IgD-negative memory B cell (primary cell): ENCODE measurements around the gene BTF3. TPM values are rescaled to one million over a fixed set of nuclear protein-coding genes. Genes with fewer than 3 reads are reported as not detected.
A peak's percentile ranks its signal among the peaks of the same experiment; 100 is the strongest.
"Not testable (repeated sequence)": the region's sequence is repeated elsewhere in the genome, so short reads cannot be mapped to it uniquely, and the experiment has no call there.

Experiments used
- H3K27ac Mint-ChIP-seq, 3 donors: one replicate each; pipeline ENCODE4 v1.8.0; 2020 to 2022; ENCODE audit warnings: mild to moderate bottlenecking in 3 of 3, mixed read lengths in 3 of 3, moderate library complexity in 1 of 3
- H3K27me3 Mint-ChIP-seq: one replicate; pipeline ENCODE4 v1.8.0; 2021; ENCODE audit warnings: mixed read lengths
- H3K36me3 Mint-ChIP-seq: one replicate; pipeline ENCODE4 v1.8.0; 2020; ENCODE audit warnings: mild to moderate bottlenecking, mixed read lengths
- H3K4me1 Mint-ChIP-seq, 3 donors: one replicate each; pipeline ENCODE4 v1.8.0; 2020 to 2022; ENCODE audit warnings: mixed read lengths in 3 of 3, mild to moderate bottlenecking in 1 of 3
- H3K4me3 Mint-ChIP-seq, 4 donors: one replicate each; pipeline ENCODE4 v1.8.0; 2020 to 2022; ENCODE audit warnings: mild to moderate bottlenecking in 4 of 4, mixed read lengths in 4 of 4, moderate library complexity in 3 of 4
- H3K9me3 Mint-ChIP-seq, 3 donors: one replicate each; pipeline ENCODE4 v1.8.0; 2020 to 2021; ENCODE audit warnings: mixed read lengths in 3 of 3, mild to moderate bottlenecking in 1 of 3
- polyA plus RNA-seq: library from polyadenylated mRNA; unstranded; fragments of 300-500 nt; fragmentation: Illumina TruSeq; gene quantifications from one replicate; pipeline ENCODE4 v1.2.3, GENCODE V29; 2021

BTF3 gene
- polyA plus RNA-seq: 735 TPM

GRCh38 chr5:73498057-73498992 is at the start of gene BTF3:
BTF3 (plus strand) TSS chr5:73498442; CDS start chr5:73498668, 226 bp downstream.
- peaks cover 6% of the 10 kb centered on the region for H3K36me3 Mint-ChIP-seq
- peaks cover 27 to 32% (median 31%) of the 10 kb centered on the region in 3 donors for H3K4me1 Mint-ChIP-seq
- H3K27me3 Mint-ChIP-seq: no peaks in the 10 kb centered on the region
- H3K9me3 Mint-ChIP-seq: peaks cover 0 to 4% (median 0%) of the 10 kb centered on the region in 3 donors
- peak within 1 kb of the TSS; percentile 94 to 100 (median 99) for H3K27ac Mint-ChIP-seq
- H3K4me3 Mint-ChIP-seq: peak within 1 kb of the TSS; percentile 96 to 100 (median 98)

- Mint-ChIP-seq H3K9me3 (peaks cover 0 to 17% (median 4%) of the 10 kb centered on the region in 3 donors), H3K36me3 (peaks cover 3% of the 10 kb centered on the region), H3K27me3 (peaks cover 59% of the 10 kb centered on the region), H3K4me1 (peaks cover 8 to 29% (median 8%) of the 10 kb centered on the region in 3 donors), H3K27ac (peak within 1 kb of the TSS; percentile 93 to 99 (median 94)), H3K4me3 (peak within 1 kb of the TSS; percentile 87 to 98 (median 96))
Observed at GRCh38 chr5:73448463-73449136, 49.6 kb upstream of the BTF3 start, which contains the start of gene FOXD1. FOXD1 (minus strand) TSS chr5:73448777; CDS start chr5:73448362, 415 bp downstream.

DNA sequence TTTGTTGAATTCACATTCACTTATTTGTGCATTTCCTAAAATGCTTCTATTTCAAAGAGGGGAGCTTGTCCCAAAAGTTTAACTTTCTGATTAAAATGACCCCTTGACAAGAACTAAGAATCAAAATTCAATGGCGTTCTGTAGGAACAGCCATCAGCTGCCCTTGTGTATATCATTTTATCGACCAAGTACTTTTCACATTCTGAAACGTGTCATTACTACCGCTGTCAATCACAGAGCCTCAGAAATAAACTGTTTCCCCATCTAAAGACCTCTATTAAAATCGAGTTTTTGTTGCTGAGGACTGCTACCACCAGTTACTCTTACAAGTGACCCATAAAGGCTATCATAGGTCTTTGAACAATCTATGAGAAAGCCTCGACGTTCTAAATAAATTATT is 48.1 kb upstream of the BTF3 start:
- H3K9me3 Mint-ChIP-seq: peaks cover 0 to 11% (median 4%) of the 10 kb centered on the region in 3 donors
- peaks cover 5 to 29% (median 8%) of the 10 kb centered on the region in 3 donors for H3K4me1 Mint-ChIP-seq
- peaks cover 49% of the 10 kb centered on the region for H3K27me3 Mint-ChIP-seq
- H3K27ac Mint-ChIP-seq: peak overlapping the region; percentile 71 to 99 (median 94)
- H3K4me3 Mint-ChIP-seq: peak overlapping the region in 3 of 4 donors; percentile 25 to 98 (median 52)
- H3K36me3 Mint-ChIP-seq: peaks cover 3% of the 10 kb centered on the region

DNA sequence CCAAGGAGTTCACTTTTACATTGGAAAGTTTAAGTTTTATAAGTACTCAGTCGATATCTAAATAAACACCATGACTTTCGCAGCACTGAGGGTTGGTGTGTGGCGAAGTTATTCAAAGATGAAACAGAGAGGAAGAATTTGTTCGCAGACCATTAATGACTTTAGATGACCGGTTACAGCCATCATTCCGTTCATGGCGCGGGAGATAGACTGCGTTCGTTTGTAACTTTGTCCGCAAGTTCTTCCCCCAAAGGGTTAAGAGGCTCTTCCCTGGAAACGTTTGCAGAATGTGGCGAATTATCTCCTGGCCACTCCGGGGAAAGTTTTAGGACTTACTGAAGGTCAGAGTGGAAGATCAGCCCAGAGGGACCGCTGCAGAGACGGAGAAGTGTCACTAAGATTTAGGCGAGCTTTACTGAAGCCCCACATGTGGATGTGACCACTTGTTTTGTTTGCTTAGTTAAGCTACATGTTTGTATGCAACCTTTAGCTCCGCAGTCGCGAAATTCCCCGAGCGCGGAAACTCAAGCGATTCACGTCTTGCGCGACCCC is 47.5 kb upstream of the BTF3 start:
- H3K4me1 Mint-ChIP-seq: peaks cover 5 to 26% (median 8%) of the 10 kb centered on the region in 3 donors
- peak overlapping the region; percentile 71 to 99 (median 94) for H3K27ac Mint-ChIP-seq
- H3K27me3 Mint-ChIP-seq: peaks cover 49% of the 10 kb centered on the region
- H3K4me3 Mint-ChIP-seq: peak overlapping the region in 3 of 4 donors; percentile 70 to 98 (median 70)
- peaks cover 0 to 10% (median 4%) of the 10 kb centered on the region in 3 donors for H3K9me3 Mint-ChIP-seq
- peaks cover 3% of the 10 kb centered on the region for H3K36me3 Mint-ChIP-seq

GRCh38 chr5:73451224-73452130 is 46.8 kb upstream of the BTF3 start:
- H3K36me3 Mint-ChIP-seq: peaks cover 3% of the 10 kb centered on the region
- peak overlapping the region in 3 of 4 donors; percentile 49 to 98 (median 75) for H3K4me3 Mint-ChIP-seq
- peak overlapping the region; percentile 71 to 99 (median 94) for H3K27ac Mint-ChIP-seq
- peaks cover 1 to 12% (median 4%) of the 10 kb centered on the region in 3 donors for H3K9me3 Mint-ChIP-seq
- peaks cover 2 to 26% (median 8%) of the 10 kb centered on the region in 3 donors for H3K4me1 Mint-ChIP-seq
- H3K27me3 Mint-ChIP-seq: peaks cover 50% of the 10 kb centered on the region

DNA sequence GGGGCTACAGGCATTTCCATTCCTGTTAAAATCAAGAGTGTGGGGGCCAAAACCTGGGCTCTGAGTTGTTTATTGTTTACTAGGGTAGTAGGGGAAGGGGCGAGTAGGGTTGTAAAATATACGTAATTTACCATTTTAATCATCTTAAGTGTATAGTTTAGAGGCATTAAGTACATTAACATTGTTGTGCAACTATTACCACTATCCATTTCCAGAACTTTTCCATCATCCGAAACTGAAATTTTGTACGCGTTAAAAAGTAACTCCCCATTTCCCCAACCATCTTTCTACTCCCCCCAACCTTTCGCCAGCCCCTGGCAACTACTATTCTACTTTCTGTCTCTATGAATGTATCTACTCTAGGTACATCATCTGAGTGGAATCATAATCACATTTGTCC is 46.0 kb upstream of the BTF3 start:
- peaks cover 1 to 12% (median 4%) of the 10 kb centered on the region in 3 donors for H3K9me3 Mint-ChIP-seq
- H3K4me3 Mint-ChIP-seq: peak overlapping the region in 3 of 4 donors; percentile 14 to 75 (median 37)
- H3K4me1 Mint-ChIP-seq: peaks cover 2 to 26% (median 8%) of the 10 kb centered on the region in 3 donors
- H3K36me3 Mint-ChIP-seq: peaks cover 3% of the 10 kb centered on the region
- peak overlapping the region; percentile 25 to 86 (median 71) for H3K27ac Mint-ChIP-seq
- H3K27me3 Mint-ChIP-seq: peaks cover 51% of the 10 kb centered on the region

DNA sequence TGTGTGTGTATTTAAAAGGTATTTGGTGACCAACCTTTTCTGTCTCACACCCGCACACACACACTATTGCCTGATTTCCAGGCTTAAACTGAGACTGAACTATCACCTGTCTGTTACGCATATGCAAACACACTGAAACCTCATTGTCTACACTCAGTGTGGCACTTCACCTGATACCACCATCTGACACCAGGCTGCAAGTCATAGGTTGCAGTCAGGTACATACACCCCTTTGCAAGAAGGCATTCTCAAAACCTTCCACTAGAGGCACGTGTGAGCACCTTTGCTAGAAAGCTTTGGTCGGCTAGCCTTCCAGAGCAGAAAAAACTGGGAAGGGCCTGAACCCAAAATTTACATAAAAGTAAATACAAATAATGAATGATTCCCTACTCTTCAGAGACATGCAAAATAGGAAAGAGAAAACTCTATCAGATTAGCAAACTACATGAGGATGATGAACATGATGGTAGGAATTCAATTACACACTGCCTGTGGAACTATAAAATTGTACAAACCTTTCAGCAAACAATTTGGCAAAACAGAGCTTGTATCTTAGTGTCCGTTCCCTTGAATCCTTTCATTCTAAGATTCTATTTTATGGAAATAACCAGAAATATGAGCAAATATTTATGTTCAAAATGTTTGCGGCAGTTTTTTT is 43.7 kb upstream of the BTF3 start:
- Mint-ChIP-seq H3K27me3 (peaks cover 50% of the 10 kb centered on the region), H3K27ac (peak overlapping the region in 1 of 3 donors; percentile 43), H3K9me3 (peaks cover 3 to 12% (median 4%) of the 10 kb centered on the region in 3 donors), H3K4me3 (peak overlapping the region in 1 of 4 donors; percentile 14), H3K36me3 (peaks cover 3% of the 10 kb centered on the region), H3K4me1 (peaks cover 0 to 12% (median 0%) of the 10 kb centered on the region in 3 donors)

- H3K27me3 Mint-ChIP-seq: peaks cover 44% of the 10 kb centered on the region
- H3K9me3 Mint-ChIP-seq, H3K4me1 Mint-ChIP-seq, H3K36me3 Mint-ChIP-seq, H3K27ac Mint-ChIP-seq, H3K4me3 Mint-ChIP-seq: not testable (repeated sequence)
Observed at GRCh38 chr5:73456462-73456861, 41.8 kb upstream of the BTF3 start.

DNA sequence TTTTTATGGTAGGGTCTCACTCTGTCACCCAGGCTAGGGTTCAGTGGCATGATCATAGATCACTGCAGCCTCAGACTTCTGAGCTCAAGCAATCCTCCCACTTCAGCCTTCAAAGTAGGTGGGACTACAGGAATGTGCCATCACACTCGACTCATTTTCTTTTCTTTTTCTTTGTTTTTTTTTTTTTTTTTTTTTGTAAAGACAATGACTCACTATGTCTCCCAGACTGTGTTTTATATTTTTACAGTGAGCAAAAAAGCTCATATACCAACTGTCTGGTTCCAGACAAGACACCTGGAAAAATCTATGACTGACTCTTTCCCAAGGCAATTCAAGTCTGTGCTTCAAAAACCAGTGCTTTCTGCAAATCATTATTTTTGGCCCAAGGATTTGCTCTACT is 38.9 kb upstream of the BTF3 start:
- H3K27me3 Mint-ChIP-seq: peaks cover 32% of the 10 kb centered on the region
- H3K9me3 Mint-ChIP-seq: peaks cover 0 to 3% (median 2%) of the 10 kb centered on the region in 3 donors
- H3K4me1 Mint-ChIP-seq: no peaks in the 10 kb centered on the region
- H3K36me3 Mint-ChIP-seq: no peaks in the 10 kb centered on the region
- H3K4me3 Mint-ChIP-seq: no peak overlapping the region
- H3K27ac Mint-ChIP-seq: no peak overlapping the region

DNA sequence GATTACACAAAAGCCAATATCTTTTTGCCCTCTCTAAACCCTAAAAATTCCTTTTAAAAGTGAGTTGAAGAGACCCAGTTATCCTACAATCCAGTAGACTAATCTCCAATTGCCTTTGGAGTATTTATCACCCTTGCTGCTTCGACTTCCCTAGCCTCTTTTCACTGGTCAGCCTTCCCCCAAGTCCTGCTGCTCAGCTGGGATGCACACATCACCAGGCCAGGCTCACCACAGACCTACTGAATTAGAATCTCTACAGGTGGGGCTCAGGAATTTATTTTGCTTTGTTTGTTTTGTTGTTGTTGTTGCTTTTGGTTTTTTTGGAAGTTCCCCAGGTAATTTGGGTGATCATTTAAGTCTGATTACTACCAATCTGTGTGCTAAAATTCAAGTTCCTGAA is 38.1 kb upstream of the BTF3 start:
- H3K9me3 Mint-ChIP-seq: peaks cover 0 to 3% (median 2%) of the 10 kb centered on the region in 3 donors
- H3K4me1 Mint-ChIP-seq: no peaks in the 10 kb centered on the region
- no peak overlapping the region for H3K4me3 Mint-ChIP-seq
- no peak overlapping the region for H3K27ac Mint-ChIP-seq
- peaks cover 33% of the 10 kb centered on the region for H3K27me3 Mint-ChIP-seq
- H3K36me3 Mint-ChIP-seq: no peaks in the 10 kb centered on the region

GRCh38 chr5:73464016-73464745 is 34.1 kb upstream of the BTF3 start:
- H3K4me1 Mint-ChIP-seq: no peaks in the 10 kb centered on the region
- H3K27ac Mint-ChIP-seq: peak overlapping the region in 1 of 3 donors; percentile 33
- no peaks in the 10 kb centered on the region for H3K36me3 Mint-ChIP-seq
- peaks cover 16% of the 10 kb centered on the region for H3K27me3 Mint-ChIP-seq
- no peak overlapping the region for H3K4me3 Mint-ChIP-seq
- H3K9me3 Mint-ChIP-seq: peaks cover 0 to 3% (median 0%) of the 10 kb centered on the region in 3 donors

DNA sequence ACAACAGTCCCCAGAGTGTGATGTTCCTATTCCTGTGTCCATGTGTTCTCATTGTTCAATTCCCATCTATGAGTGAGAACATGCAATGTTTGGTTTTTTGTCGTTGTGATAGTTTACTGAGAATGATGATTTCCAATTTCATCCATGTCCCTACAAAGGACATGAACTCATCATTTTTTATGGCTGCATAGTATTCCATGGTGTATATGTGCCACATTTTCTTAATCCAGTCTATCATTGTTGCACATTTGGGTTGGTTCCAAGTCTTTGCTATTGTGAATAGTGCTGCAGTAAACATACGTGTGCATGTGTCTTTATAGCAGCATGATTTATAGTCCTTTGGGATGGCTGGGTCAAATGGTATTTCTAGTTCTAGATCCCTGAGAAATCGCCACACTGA is 29.6 kb upstream of the BTF3 start:
- H3K4me1 Mint-ChIP-seq: not testable (repeated sequence)

GRCh38 chr5:73469878-73470277 is 28.4 kb upstream of the BTF3 start:
- Mint-ChIP-seq H3K4me3 (no peak overlapping the region), H3K27me3 (peaks cover 1% of the 10 kb centered on the region), H3K4me1 (no peaks in the 10 kb centered on the region), H3K27ac (no peak overlapping the region), H3K9me3 (peaks cover 0 to 3% (median 0%) of the 10 kb centered on the region in 3 donors), H3K36me3 (peaks cover 2% of the 10 kb centered on the region)

More for the DNA sequence above, 29.6 kb upstream of the BTF3 start:
- H3K9me3 Mint-ChIP-seq, H3K27me3 Mint-ChIP-seq, H3K27ac Mint-ChIP-seq, H3K4me3 Mint-ChIP-seq, H3K36me3 Mint-ChIP-seq: not testable (repeated sequence)
